OCI-LY3 (cell line): ENCODE measurements around the gene ORC3.

Source experiments
- H2AFZ ChIP-seq: fragments of 200-600, 300-600 bp; shearing (Covaris generic); 2 replicates; pipeline ENCODE4 v1.6.0; 2014; ENCODE audit warnings: antibody characterized with exemption, low read depth, low read length
- H3K27ac ChIP-seq: fragments of 200-600, 300-600 bp; sonication (generic); 2 replicates; pipeline ENCODE4 v1.5.1; 2014; ENCODE audit warnings: mild to moderate bottlenecking, low read length, moderate library complexity, mixed read lengths
- H3K27me3 ChIP-seq: fragments of 200-600, 300-600 bp; sonication (generic); 2 replicates; pipeline ENCODE4 v1.6.1; 2014; ENCODE audit warnings: low read depth, low read length, mixed read lengths
- H3K36me3 ChIP-seq: fragments of 200-600, 300-600 bp; sonication (generic); replicated peaks from 2 replicates; pipeline ENCODE3; 2014; ENCODE audit warnings: low read depth, low read length, mixed read lengths
- H3K4me1 ChIP-seq: fragments of 300-600, 200-600 bp; sonication (generic); 2 replicates; pipeline ENCODE4 v1.6.1; 2014; ENCODE audit warnings: low read length, mixed read lengths
- H3K4me2 ChIP-seq: fragments of 200-600, 300-600 bp; sonication (generic); 2 replicates; pipeline ENCODE4 v1.6.1; 2014; ENCODE audit warnings: low read length, mixed read lengths
- H3K4me3 ChIP-seq: fragments of 300-600, 200-600 bp; sonication (generic); 2 replicates; pipeline ENCODE4 v1.5.1; 2014; ENCODE audit warnings: antibody characterized with exemption, mild to moderate bottlenecking, low read length, moderate library complexity
- H3K79me2 ChIP-seq: fragments of 300-600, 200-600 bp; shearing (Covaris generic); 2 replicates; pipeline ENCODE4 v1.6.1; 2014; ENCODE audit warnings: mild to moderate bottlenecking, low read length, mixed read lengths
- H3K9ac ChIP-seq: fragments of 300-600, 200-600 bp; shearing (Covaris generic); 2 replicates; pipeline ENCODE4 v1.6.0; 2014; ENCODE audit warnings: mild to moderate bottlenecking, low read length, moderate library complexity
- H3K9me3 ChIP-seq: fragments of 200-600, 300-600 bp; shearing (Covaris generic); 2 replicates; pipeline ENCODE4 v1.6.1; 2014; ENCODE audit warnings: low read length, mixed read lengths; ENCODE audit not compliant: insufficient read depth
- H4K20me1 ChIP-seq: fragments of 200-600, 300-600 bp; sonication (generic); 2 replicates; pipeline ENCODE4 v1.6.1; 2016; ENCODE audit warnings: low read length, mixed read lengths; ENCODE audit not compliant: insufficient read depth
- EZH2phosphoT487 ChIP-seq: fragments of 200-600 bp; shearing (Covaris generic); IDR thresholded peaks from 2 replicates; pipeline ENCODE4 v1.6.1; 2018; ENCODE audit warnings: antibody characterized with exemption, mixed run types, low read depth
- TF ChIP-seq, protein P1 (sequence below): fragments of 200-600, 300-600 bp; sonication (generic); IDR thresholded peaks from 2 replicates; pipeline ENCODE4 v1.5.1; 2014; ENCODE audit warnings: antibody characterized with exemption, low read length, low read depth

Gene ORC3

DNA sequence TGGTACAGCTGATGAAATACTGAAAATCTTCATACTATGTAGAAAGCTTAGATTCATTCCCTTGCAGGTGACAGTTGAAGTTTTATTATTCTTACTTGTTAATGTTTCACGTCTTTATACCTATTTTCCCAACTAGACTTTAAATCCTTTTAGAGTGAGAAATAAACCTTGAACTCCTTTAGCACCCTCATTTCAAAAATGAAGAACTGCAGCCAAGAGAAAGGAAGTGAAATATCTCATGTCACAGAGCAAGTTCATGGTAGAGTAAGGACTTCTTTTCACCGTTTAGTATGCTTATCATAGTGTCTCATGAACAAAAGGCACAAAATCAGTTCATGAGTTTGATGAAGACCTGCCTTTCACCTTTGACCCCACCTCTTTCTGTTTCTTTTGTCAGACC is 38.5 kb downstream of the ORC3 start:
- Histone ChIP-seq H4K20me1 (no peaks in the 10 kb centered on the region), H3K27me3 (no peaks in the 10 kb centered on the region), H3K4me2 (peak overlapping the region; percentile 48), H3K79me2 (no peaks in the 10 kb centered on the region), H3K4me3 (no peak overlapping the region), H3K9ac (no peak overlapping the region), H3K9me3 (no peaks in the 10 kb centered on the region), H2AFZ (no peak overlapping the region), H3K36me3 (no peaks in the 10 kb centered on the region), H3K4me1 (peaks cover 23% of the 10 kb centered on the region), H3K27ac (peak overlapping the region; percentile 57)
- TF ChIP-seq EZH2phosphoT487, result no peak
- TF ChIP-seq, protein P1, sequence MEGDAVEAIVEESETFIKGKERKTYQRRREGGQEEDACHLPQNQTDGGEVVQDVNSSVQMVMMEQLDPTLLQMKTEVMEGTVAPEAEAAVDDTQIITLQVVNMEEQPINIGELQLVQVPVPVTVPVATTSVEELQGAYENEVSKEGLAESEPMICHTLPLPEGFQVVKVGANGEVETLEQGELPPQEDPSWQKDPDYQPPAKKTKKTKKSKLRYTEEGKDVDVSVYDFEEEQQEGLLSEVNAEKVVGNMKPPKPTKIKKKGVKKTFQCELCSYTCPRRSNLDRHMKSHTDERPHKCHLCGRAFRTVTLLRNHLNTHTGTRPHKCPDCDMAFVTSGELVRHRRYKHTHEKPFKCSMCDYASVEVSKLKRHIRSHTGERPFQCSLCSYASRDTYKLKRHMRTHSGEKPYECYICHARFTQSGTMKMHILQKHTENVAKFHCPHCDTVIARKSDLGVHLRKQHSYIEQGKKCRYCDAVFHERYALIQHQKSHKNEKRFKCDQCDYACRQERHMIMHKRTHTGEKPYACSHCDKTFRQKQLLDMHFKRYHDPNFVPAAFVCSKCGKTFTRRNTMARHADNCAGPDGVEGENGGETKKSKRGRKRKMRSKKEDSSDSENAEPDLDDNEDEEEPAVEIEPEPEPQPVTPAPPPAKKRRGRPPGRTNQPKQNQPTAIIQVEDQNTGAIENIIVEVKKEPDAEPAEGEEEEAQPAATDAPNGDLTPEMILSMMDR, result no peak

DNA sequence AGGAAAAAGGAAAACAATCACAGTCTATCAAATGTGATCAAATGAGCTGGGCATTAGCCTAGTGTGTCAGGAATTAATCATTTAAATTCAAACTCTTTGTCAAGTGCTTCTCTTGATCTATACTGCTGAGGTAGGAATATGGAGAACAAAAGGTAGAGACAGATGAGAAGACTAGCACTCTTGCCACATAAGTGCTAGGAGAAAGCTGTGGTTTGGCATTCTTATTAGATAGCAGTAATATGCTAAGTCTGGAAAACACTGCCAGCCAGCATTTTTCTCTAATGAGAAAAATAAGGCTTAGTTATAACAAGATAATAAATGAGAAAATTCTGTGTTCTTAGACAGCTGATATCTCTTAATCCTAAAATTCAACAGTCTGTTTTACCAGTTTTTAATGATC is 38.9 kb downstream of the ORC3 start:
- Histone ChIP-seq H3K79me2 (no peaks in the 10 kb centered on the region), H3K9ac (no peak overlapping the region), H3K4me3 (no peak overlapping the region), H3K27me3 (no peaks in the 10 kb centered on the region), H3K4me2 (peak overlapping the region; percentile 48), H3K9me3 (no peaks in the 10 kb centered on the region), H3K36me3 (no peaks in the 10 kb centered on the region), H4K20me1 (no peaks in the 10 kb centered on the region), H3K27ac (peak overlapping the region; percentile 57), H3K4me1 (peaks cover 28% of the 10 kb centered on the region), H2AFZ (no peak overlapping the region)
- TF ChIP-seq EZH2phosphoT487, result no peak
- TF ChIP-seq, protein P1, result no peak

DNA sequence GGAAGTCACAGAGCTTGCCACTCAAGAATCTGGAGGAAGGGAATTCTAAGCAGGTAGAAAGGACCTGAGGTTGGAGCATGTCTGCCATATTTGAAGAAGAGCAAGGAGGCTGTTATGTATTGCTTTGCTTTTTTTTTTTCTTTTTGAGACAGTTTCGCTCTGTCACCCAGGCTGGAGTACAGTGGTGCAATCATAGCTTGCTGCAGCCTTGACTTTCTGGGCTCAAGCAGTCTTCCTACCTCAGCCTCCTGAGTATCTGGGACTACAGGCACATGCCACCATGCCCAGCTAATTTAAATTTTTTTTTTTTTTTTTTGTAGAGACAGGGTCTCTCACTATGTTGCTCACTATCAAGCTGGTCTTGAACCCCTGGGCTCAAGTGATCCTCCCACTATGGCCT is 40.8 kb downstream of the ORC3 start:
- no peak overlapping the region for H2AFZ ChIP-seq
- no peaks in the 10 kb centered on the region for H3K9me3 ChIP-seq
- peaks cover 33% of the 10 kb centered on the region for H3K4me1 ChIP-seq
- no peak for TF ChIP-seq EZH2phosphoT487
- TF ChIP-seq, protein P1, result no peak
- no peak overlapping the region for H3K27ac ChIP-seq
- no peak overlapping the region for H3K9ac ChIP-seq
- peaks cover 5% of the 10 kb centered on the region for H3K36me3 ChIP-seq
- H3K79me2 ChIP-seq, result no peaks in the 10 kb centered on the region
- no peak overlapping the region for H3K4me2 ChIP-seq
- no peaks in the 10 kb centered on the region for H3K27me3 ChIP-seq
- no peak overlapping the region for H3K4me3 ChIP-seq
- H4K20me1 ChIP-seq, result no peaks in the 10 kb centered on the region

DNA sequence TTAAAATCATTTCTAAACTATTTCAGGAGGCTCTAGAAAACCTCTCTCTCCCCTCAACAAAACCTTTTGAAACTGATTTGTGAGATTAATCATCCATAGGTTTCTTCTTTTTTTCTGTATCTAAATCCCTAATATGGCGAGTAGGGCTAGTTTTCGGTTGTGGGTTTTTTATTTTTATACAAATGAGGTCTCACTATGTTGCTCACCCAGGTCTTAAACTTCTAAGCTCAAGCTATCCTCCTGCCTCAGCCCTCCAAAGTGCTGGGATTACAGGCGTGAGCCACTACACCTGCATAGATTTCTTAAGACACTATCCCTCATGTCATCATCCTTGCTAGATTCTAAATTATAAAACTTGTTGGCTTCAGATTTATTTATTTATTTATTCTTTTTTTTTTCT is 43.9 kb downstream of the ORC3 start:
- TF ChIP-seq EZH2phosphoT487, result no peak
- TF ChIP-seq, protein P1, result no peak
- Histone ChIP-seq H3K4me1 (peaks cover 19% of the 10 kb centered on the region), H3K79me2 (no peaks in the 10 kb centered on the region)

More for the DNA sequence above, 43.9 kb downstream of the ORC3 start:
- H3K4me3 ChIP-seq, result no peak overlapping the region
- H4K20me1 ChIP-seq, result no peaks in the 10 kb centered on the region
- peak overlapping the region; percentile 26; the same call in 1 of the 2 replicates for H3K4me2 ChIP-seq
- no peak overlapping the region for H2AFZ ChIP-seq
- H3K9me3 ChIP-seq, result no peaks in the 10 kb centered on the region
- H3K9ac ChIP-seq, result no peak overlapping the region
- H3K27ac ChIP-seq, result no peak overlapping the region
- H3K36me3 ChIP-seq, result peaks cover 9% of the 10 kb centered on the region
- no peaks in the 10 kb centered on the region for H3K27me3 ChIP-seq
